H1 (cell line): ENCODE measurements around the gene SPINT1.

Experiments used
- CHD1 ChIP-seq: IDR thresholded peaks from 2 replicates; pipeline ENCODE4 v1.6.1; 2012; ENCODE audit warnings: low read depth, low read length, improper control_type of control experiment
- CTCF ChIP-seq, 3 experiments: IDR thresholded peaks; 1 replicate in 2 of 3; 2 replicates in 1 of 3; pipeline versions ENCODE4 v1.5.1 to v1.6.1; 2011; ENCODE audit warnings: low read length in 3 of 3, mild to moderate bottlenecking in 3 of 3, inconsistent platforms in 2 of 3, low read depth in 1 of 3, moderate library complexity in 1 of 3; ENCODE audit not compliant: insufficient read depth in 1 of 3; ENCODE audit errors: control extremely low read depth in 1 of 3
- EP300 ChIP-seq, 2 experiments: IDR thresholded peaks; 1 replicate in 1 of 2; 2 replicates in 1 of 2; pipeline ENCODE4 v1.6.1; 2011 to 2012; ENCODE audit warnings: low read depth in 2 of 2, low read length in 2 of 2, mild to moderate bottlenecking in 2 of 2, borderline replicate concordance in 1 of 2, inconsistent platforms in 1 of 2, moderate library complexity in 1 of 2
- GABPA ChIP-seq: IDR thresholded peaks from 2 replicates; pipeline ENCODE4 v1.6.1; 2011; ENCODE audit warnings: mild to moderate bottlenecking, low read length, moderate library complexity, borderline replicate concordance; ENCODE audit not compliant: insufficient read depth
- GTF2F1 ChIP-seq: IDR thresholded peaks from 2 replicates; pipeline ENCODE4 v1.6.1; 2012; ENCODE audit warnings: low read depth, low read length, improper control_type of control experiment, borderline replicate concordance
- HDAC2 ChIP-seq, 2 experiments: fragments of 300-600 bp in 1 of 2; sonication (generic) in 1 of 2; IDR thresholded peaks; 2 replicates each; pipeline ENCODE4 v1.6.1; 2011 to 2012; ENCODE audit warnings: low read depth in 2 of 2, low read length in 2 of 2, mild to moderate bottlenecking in 2 of 2, moderate library complexity in 2 of 2, borderline replicate concordance in 1 of 2, inconsistent platforms in 1 of 2
- JUN ChIP-seq: IDR thresholded peaks from 2 replicates; pipeline ENCODE4 v1.6.1; 2011; ENCODE audit warnings: low read depth, mild to moderate bottlenecking, improper control_type of control experiment, low read length
- NANOG ChIP-seq: IDR thresholded peaks from 2 replicates; pipeline ENCODE4 v1.6.1; 2011; ENCODE audit warnings: low read length, low read depth, mild to moderate bottlenecking, inconsistent platforms; ENCODE audit not compliant: insufficient read depth, poor library complexity, severe bottlenecking
- NRF1 ChIP-seq: IDR thresholded peaks from 2 replicates; pipeline ENCODE4 v1.6.1; 2011; ENCODE audit warnings: mild to moderate bottlenecking, low read depth, low read length, improper control_type of control experiment
- POLR2A ChIP-seq, 2 experiments: IDR thresholded peaks; 1 replicate in 1 of 2; 2 replicates in 1 of 2; pipeline ENCODE4 v1.6.1; 2011; ENCODE audit warnings: low read depth in 2 of 2, low read length in 2 of 2, mild to moderate bottlenecking in 2 of 2; ENCODE audit errors: control extremely low read depth in 1 of 2
- TAF1 ChIP-seq: IDR thresholded peaks from 2 replicates; pipeline ENCODE4 v1.6.1; 2011; ENCODE audit warnings: mild to moderate bottlenecking, low read depth, low read length

- TF ChIP-seq GTF2F1: no peak
- no peak for TF ChIP-seq CTCF (IDR thresholded peaks at IDR 0.05; ENCODE audit: control extremely low read depth in 1 of 3, insufficient read depth in 1 of 3, low read depth in 1 of 3, low read length in 3 of 3)
- TF ChIP-seq TAF1: no peak
- TF ChIP-seq EP300 (IDR thresholded peaks at IDR 0.05; ENCODE audit: borderline replicate concordance in 1 of 2, low read depth in 2 of 2, low read length in 2 of 2): no peak
- no peak for TF ChIP-seq JUN
- no peak for TF ChIP-seq HDAC2 (IDR thresholded peaks at IDR 0.05; ENCODE audit: borderline replicate concordance in 1 of 2, low read depth in 2 of 2, low read length in 2 of 2)
- no peak for TF ChIP-seq POLR2A (IDR thresholded peaks at IDR 0.05; ENCODE audit: control extremely low read depth in 1 of 2, low read depth in 2 of 2, low read length in 2 of 2)
- no peak for TF ChIP-seq CHD1
- TF ChIP-seq GABPA: no peak
- no peak for TF ChIP-seq NANOG
- TF ChIP-seq NRF1: no peak
These were observed 14.9 kb downstream of the SPINT1 start for GRCh38 chr15:40858706-40859105.
